ENCODE results near the gene EIF4H.
"Not testable (repeated sequence)": the region's sequence is repeated elsewhere in the genome, so short reads cannot be mapped to it uniquely, and the experiment has no call there.

Gene EIF4H

DNA sequence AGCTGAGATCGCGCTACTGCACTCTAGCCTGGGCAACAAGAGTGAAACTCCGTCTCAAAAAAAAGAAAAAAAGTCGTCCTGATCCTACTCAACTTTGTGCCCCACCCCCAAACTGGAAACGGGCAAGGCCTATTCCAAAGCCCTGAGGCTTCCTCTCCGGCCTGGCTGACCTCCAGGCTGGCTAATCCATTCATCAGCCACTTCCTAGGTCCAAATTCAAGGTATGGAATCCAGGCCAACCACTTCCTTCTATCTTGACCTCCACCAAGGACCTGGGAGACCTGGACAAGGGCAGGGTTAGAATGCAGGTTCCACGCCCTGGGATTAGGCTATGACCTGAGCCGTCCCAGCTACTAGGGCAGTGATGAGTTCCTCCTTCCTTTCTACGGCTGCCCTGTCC is 20.4 kb upstream of the EIF4H start:
- no peak for DNase-seq (ENCODE audit: low read depth, low spot score)
- TF ChIP-seq, protein P1, sequence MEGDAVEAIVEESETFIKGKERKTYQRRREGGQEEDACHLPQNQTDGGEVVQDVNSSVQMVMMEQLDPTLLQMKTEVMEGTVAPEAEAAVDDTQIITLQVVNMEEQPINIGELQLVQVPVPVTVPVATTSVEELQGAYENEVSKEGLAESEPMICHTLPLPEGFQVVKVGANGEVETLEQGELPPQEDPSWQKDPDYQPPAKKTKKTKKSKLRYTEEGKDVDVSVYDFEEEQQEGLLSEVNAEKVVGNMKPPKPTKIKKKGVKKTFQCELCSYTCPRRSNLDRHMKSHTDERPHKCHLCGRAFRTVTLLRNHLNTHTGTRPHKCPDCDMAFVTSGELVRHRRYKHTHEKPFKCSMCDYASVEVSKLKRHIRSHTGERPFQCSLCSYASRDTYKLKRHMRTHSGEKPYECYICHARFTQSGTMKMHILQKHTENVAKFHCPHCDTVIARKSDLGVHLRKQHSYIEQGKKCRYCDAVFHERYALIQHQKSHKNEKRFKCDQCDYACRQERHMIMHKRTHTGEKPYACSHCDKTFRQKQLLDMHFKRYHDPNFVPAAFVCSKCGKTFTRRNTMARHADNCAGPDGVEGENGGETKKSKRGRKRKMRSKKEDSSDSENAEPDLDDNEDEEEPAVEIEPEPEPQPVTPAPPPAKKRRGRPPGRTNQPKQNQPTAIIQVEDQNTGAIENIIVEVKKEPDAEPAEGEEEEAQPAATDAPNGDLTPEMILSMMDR (IDR thresholded peaks at IDR 0.05; ENCODE audit: low read depth, low read length), result no peak
- in situ Hi-C loops (cut with HindIII; ENCODE audit: low sequenced_read_pairs), result no loop called here
- H3K4me3 ChIP-seq (ENCODE audit: low read depth, low read length), result no peak overlapping the region

DNA sequence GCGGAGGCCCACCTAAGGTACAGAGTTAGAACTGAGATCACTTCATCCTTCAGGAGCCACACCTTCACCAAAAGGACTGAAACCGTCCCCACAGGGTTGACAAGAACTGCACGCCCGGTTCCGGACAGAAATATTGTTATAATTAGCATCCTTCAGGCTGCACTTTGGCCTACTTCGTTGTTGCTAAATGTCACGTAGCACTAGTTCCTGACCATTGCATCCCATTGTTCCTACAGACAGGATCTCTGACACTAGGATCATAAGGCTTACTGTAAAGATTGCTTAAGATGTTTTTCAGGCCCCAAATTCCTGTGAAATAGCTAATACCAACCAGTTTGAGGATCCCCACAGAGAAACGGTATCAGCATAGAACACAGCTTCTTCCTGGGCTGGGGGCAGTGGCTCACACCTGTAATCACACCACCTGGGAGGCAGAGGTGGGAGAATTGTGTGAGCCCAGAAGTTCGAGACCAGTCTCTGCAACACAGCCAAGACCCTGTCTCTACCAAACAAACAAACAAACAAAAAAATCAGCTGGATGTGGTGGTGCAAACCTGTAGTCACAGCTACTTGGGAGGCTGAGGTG is 18.3 kb upstream of the EIF4H start:
- in situ Hi-C loops (cut with HindIII; ENCODE audit: low sequenced_read_pairs), result no loop called here
- TF ChIP-seq, protein P1 (IDR thresholded peaks at IDR 0.05; ENCODE audit: low read depth, low read length), result no peak
- no peak for DNase-seq (ENCODE audit: low read depth, low spot score)
- no peak overlapping the region for H3K4me3 ChIP-seq (ENCODE audit: low read depth, low read length)

DNA sequence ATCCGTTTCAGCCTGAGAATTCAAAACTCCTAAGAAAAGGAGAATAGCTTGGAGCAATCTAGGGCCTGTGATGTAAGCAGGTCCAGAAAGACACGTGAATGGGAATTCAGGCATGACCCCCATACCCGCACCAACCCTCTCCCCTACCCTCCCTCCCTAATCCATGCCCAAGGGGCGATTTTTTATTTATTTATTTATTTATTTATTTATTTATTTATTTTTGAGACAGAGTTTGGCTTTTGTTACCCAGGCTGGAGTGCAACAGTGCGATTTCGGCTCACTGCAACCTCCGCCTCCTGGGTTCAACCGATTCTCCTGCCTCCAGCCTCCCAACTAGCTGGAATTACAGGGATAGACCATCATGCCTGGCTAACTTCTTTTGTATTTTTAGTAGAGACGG is 16.6 kb upstream of the EIF4H start:
- no peak overlapping the region for H3K4me3 ChIP-seq (ENCODE audit: low read depth, low read length)
- TF ChIP-seq, protein P1 (IDR thresholded peaks at IDR 0.05; ENCODE audit: low read depth, low read length), result no peak
- DNase-seq (ENCODE audit: low read depth, low spot score), result no peak
- in situ Hi-C loops (cut with HindIII; ENCODE audit: low sequenced_read_pairs), result no loop called here

DNA sequence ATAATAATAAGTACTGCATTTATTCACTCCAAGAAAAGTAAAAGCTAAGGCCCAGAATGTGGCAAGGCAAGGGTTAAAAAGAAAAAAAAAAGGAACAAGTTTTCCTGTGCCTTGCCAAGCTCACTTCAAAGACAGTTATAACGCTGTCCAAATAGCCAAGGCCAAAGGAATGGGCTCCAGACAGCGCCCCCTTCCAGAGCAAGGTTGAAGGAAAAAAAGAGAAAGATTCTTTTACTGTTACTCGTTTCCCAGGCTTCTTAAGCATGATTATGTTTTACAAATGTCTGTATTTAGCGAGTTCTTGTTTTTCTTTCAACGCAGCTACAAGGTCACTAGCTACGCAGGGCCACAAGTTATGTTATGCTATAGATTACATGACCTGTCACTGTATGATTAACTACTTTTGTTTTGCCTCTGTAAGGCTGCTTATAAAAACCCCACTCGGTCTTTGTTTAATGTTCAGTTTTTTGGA is 9.1 kb upstream of the EIF4H start:
- TF ChIP-seq, protein P1 (IDR thresholded peaks at IDR 0.05; ENCODE audit: low read depth, low read length), result peak; percentile 52
- no peak for DNase-seq (ENCODE audit: low read depth, low spot score)
- no peak overlapping the region for H3K4me3 ChIP-seq (ENCODE audit: low read depth, low read length)
- in situ Hi-C loops (cut with HindIII; ENCODE audit: low sequenced_read_pairs), result no loop called here

DNA sequence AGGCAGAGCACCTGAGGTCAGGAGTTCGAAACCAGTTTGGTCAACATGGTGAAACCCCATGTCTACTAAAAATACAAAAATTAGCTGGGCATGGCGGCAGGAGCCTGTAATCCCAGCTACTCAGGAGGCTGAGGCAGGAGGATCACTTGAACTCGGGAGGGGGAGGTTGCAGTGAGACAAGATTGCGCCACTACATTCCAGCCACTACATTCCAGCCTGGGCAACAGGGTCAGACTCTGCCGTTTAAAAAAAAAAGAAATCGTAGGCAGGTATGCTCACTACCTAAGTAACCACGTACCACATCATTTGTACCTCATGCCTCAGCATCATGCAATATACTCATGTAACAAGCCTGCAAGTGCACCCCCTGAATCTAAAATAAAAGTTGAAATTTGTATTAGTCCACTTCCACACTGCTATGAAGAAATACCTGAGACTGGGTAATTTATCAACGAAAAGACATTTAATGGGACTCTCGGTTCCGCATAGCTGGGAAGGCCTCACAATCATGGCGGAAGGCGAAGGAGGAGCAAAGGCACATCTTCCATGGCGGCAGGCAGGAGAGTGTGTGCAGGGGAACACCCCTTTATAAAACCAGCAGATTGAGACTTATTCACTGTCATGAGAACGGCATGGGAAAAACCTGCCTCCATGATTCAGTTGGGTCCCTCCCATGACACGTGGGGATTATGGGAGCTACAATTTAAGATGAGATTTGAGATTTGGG is 8.1 kb upstream of the EIF4H start:
- TF ChIP-seq, protein P1 (IDR thresholded peaks at IDR 0.05; ENCODE audit: low read depth, low read length), result no peak
- in situ Hi-C loops (cut with HindIII; ENCODE audit: low sequenced_read_pairs), result no loop called here
- no peak overlapping the region for H3K4me3 ChIP-seq (ENCODE audit: low read depth, low read length)
- no peak for DNase-seq (ENCODE audit: low read depth, low spot score)

DNA sequence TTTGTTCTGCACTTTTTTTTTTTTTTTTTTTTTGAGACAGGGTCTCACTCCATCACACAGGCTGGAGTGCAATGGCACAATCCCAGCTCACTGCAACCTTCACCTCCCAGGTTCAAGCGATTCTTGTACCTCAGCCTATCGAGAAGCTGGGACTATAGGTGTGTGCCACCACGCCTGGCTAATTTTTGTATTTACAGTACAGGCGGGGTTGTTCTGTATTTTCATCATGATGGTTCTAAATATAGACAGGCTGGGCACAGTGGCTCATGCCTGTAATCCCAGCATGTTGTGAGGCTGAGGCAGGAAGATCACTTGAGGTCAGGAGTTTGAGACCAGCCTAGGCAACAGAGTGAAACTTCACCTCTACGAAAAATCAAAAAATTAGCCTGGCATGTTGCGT is 6.8 kb upstream of the EIF4H start:
- in situ Hi-C loops (cut with HindIII; ENCODE audit: low sequenced_read_pairs); H3K4me3 ChIP-seq (ENCODE audit: low read depth, low read length); DNase-seq (ENCODE audit: low read depth, low spot score): not testable (repeated sequence)

DNA sequence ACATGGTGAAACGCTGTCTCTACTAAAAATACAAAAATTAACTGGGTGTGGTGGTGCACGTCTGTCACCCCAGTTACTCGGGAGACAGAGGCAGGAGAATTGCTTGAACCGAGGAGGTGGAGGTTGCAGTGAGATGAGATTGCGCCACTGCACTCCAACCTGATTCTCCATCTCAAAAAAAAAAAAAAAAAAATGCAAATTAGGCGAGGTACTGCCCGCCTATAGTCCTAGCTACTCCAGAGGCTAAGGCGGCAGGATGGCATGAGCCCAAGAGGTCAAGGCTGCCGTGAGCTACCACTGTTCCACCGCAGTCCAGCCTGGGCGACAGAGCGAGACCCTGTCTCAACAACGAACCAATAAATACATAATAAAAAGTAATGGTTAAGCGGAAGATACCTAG is 1.1 kb upstream of the EIF4H start:
- H3K4me3 ChIP-seq (ENCODE audit: low read depth, low read length), result peak overlapping the region; percentile 64
- in situ Hi-C loops (cut with HindIII; ENCODE audit: low sequenced_read_pairs), result no loop called here
- no peak for DNase-seq (ENCODE audit: low read depth, low spot score)
- TF ChIP-seq, protein P1 (IDR thresholded peaks at IDR 0.05; ENCODE audit: low read depth, low read length), result no peak
